ENCODE data around the gene CLHC1. TPM values are rescaled to one million over a fixed set of nuclear protein-coding genes. Genes with fewer than 3 reads are reported as not detected.
"Not testable (repeated sequence)": the region's sequence is repeated elsewhere in the genome, so short reads cannot be mapped to it uniquely, and the experiment has no call there.

The CLHC1 gene
- total RNA-seq, 1 experiment from 2014 or later, result 32.8 TPM

DNA sequence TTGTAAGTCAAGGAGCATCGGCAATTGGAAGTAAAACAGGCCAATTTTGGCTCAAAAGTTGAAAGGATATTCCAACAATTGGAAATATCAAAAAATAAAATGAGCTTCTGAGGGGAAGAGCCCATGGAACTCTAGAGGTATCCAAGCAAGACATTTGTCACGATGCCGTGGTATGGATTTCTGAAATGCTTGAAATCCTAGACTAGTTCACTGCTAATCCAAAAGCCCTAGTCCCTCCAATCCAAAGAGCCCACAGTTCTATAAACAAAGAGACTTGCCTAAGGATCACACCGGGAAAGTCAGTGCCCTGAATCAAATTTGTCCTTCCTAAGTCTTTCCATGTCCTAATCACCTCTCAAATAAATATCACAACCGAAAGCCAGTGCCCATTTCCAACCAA, 85.1 kb downstream of the CLHC1 start:
- no peaks in the 10 kb centered on the region for H3K9me3 Mint-ChIP-seq (ENCODE audit: unreplicated experiment)
- POLR2A ChIA-PET, result interaction anchor here (0.6 kb wide), 1 partner anchor 96 kb away, joined by 3 read pairs; the partner anchor contains the start of gene RTN4
- BruUV-seq (replicated peaks), result no TSS peak

DNA sequence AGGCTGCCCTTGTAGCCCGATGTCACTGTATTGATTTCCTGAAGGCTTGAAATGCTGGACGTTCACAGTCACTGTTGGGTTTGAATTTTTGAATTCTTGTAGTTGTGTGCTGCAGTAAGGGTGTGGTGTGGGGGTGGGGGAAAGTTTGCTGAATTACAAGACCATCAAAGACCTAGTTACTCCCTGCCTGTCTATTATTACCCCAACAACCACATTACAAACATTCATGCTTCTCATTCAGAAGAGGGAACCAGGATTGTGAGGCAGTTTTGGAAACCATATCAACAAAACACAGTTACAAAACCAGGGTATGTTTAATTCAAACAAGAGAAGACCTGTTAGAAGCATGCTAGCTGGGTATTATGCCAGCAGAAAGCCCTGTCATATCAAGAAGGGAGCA, 85.8 kb downstream of the CLHC1 start:
- CTCF ChIA-PET, result no interaction called here
- Mint-ChIP-seq H3K4me3 (ENCODE audit: unreplicated experiment) (no peak overlapping the region), H3K4me1 (ENCODE audit: insufficient read depth, unreplicated experiment) (peaks cover 8% of the 10 kb centered on the region), H3K36me3 (ENCODE audit: insufficient read depth, unreplicated experiment) (peaks cover 5% of the 10 kb centered on the region), H3K27me3 (ENCODE audit: insufficient read depth, unreplicated experiment) (no peaks in the 10 kb centered on the region), H3K27ac (ENCODE audit: low read depth, unreplicated experiment) (no peak overlapping the region), H3K9me3 (ENCODE audit: unreplicated experiment) (no peaks in the 10 kb centered on the region)
- POLR2A ChIA-PET, result interaction anchor here (0.6 kb wide), 1 partner anchor 96 kb away, joined by 3 read pairs; the partner anchor contains the start of gene RTN4
- BruUV-seq (replicated peaks), result no TSS peak
- no peak for DNase-seq (ENCODE audit: unreplicated experiment)
- TF ChIP-seq, protein P1, sequence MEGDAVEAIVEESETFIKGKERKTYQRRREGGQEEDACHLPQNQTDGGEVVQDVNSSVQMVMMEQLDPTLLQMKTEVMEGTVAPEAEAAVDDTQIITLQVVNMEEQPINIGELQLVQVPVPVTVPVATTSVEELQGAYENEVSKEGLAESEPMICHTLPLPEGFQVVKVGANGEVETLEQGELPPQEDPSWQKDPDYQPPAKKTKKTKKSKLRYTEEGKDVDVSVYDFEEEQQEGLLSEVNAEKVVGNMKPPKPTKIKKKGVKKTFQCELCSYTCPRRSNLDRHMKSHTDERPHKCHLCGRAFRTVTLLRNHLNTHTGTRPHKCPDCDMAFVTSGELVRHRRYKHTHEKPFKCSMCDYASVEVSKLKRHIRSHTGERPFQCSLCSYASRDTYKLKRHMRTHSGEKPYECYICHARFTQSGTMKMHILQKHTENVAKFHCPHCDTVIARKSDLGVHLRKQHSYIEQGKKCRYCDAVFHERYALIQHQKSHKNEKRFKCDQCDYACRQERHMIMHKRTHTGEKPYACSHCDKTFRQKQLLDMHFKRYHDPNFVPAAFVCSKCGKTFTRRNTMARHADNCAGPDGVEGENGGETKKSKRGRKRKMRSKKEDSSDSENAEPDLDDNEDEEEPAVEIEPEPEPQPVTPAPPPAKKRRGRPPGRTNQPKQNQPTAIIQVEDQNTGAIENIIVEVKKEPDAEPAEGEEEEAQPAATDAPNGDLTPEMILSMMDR (IDR thresholded peaks at IDR 0.05; ENCODE audit: unreplicated experiment), result no peak
- intact Hi-C loops (cut with micrococcal nuclease), result no loop called here

More for the DNA sequence above, 85.1 kb downstream of the CLHC1 start:
- H3K27ac Mint-ChIP-seq (ENCODE audit: low read depth, unreplicated experiment), result no peak overlapping the region
- H3K27me3 Mint-ChIP-seq (ENCODE audit: insufficient read depth, unreplicated experiment), result no peaks in the 10 kb centered on the region
- CTCF ChIA-PET, result interaction anchor here (1.5 kb wide), 1 partner anchor 21 kb away, joined by 9 read pairs; no protein-coding TSS in a partner anchor
- intact Hi-C loops (cut with micrococcal nuclease), result no loop called here
- no peak for DNase-seq (ENCODE audit: unreplicated experiment)
- TF ChIP-seq, protein P1 (IDR thresholded peaks at IDR 0.05; ENCODE audit: unreplicated experiment), result no peak
- H3K4me1 Mint-ChIP-seq (ENCODE audit: insufficient read depth, unreplicated experiment), result peaks cover 8% of the 10 kb centered on the region
- H3K4me3 Mint-ChIP-seq (ENCODE audit: unreplicated experiment), result no peak overlapping the region
- no peaks in the 10 kb centered on the region for H3K36me3 Mint-ChIP-seq (ENCODE audit: insufficient read depth, unreplicated experiment)

DNA sequence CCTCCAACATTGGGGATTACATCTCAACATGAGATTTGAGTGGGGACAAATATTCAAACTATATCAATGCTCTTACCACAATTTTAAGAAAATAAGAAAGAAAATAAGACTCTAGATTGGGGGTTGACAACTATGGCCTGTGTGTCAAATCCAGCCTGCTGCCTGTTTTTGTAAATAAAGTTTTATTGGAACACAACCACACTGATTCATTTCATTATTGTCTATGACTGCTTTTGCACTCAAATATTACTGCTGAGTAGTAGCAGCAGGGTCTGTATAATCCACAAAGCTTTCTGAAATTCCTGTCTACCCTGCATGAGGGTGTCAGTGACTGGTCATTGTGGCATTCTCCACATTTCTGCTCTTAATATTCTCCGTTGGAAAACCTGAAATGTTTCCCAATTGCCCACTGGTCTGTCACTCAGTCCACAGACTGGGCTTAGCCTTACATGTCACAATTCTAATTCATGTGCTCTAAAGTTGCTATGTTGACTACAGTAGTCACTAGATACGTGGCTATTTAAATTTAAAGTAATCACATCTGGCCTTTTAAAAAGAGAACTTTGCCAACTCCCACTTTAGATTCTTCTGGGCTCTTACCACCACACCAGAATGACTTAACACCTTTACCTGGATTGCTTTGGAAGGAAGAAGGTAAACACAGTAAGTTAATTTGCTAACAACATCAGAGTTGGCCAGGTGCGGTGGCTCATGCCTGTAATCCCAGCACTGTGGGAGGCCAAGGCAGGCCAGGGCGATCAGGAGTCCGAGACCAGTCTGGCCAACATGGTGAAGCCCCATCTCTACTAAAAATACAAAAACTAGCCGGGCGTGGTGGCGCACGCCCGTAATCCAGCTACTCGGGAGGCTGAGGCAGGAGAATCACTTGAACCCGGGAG, 86.9 kb downstream of the CLHC1 start:
- DNase-seq (ENCODE audit: unreplicated experiment), result no peak

GRCh38 chr2:55143706-55144105, 88.4 kb downstream of the CLHC1 start:
- H3K4me1 Mint-ChIP-seq (ENCODE audit: insufficient read depth, unreplicated experiment); H3K27me3 Mint-ChIP-seq (ENCODE audit: insufficient read depth, unreplicated experiment); BruUV-seq (replicated peaks); H3K27ac Mint-ChIP-seq (ENCODE audit: low read depth, unreplicated experiment); H3K9me3 Mint-ChIP-seq (ENCODE audit: unreplicated experiment); CTCF ChIA-PET; H3K36me3 Mint-ChIP-seq (ENCODE audit: insufficient read depth, unreplicated experiment); DNase-seq (ENCODE audit: unreplicated experiment); intact Hi-C loops (cut with micrococcal nuclease); H3K4me3 Mint-ChIP-seq (ENCODE audit: unreplicated experiment): not testable (repeated sequence)
- POLR2A ChIA-PET, result interaction anchor here (1.0 kb wide), 1 partner anchor 10 kb away, joined by 5 read pairs; no protein-coding TSS in a partner anchor

More for the DNA sequence above, 86.9 kb downstream of the CLHC1 start:
- Mint-ChIP-seq H3K27me3 (ENCODE audit: insufficient read depth, unreplicated experiment) (no peaks in the 10 kb centered on the region), H3K4me1 (ENCODE audit: insufficient read depth, unreplicated experiment) (peaks cover 8% of the 10 kb centered on the region), H3K4me3 (ENCODE audit: unreplicated experiment) (no peak overlapping the region), H3K27ac (ENCODE audit: low read depth, unreplicated experiment) (no peak overlapping the region), H3K9me3 (ENCODE audit: unreplicated experiment) (no peaks in the 10 kb centered on the region), H3K36me3 (ENCODE audit: insufficient read depth, unreplicated experiment) (peaks cover 5% of the 10 kb centered on the region)
- ChIA-PET POLR2A (interaction anchor here (0.7 kb wide), 1 partner anchor 25 kb away, joined by 3 read pairs; no protein-coding TSS in a partner anchor), CTCF (no interaction called here)
- no TSS peak for BruUV-seq (replicated peaks)
- intact Hi-C loops (cut with micrococcal nuclease), result no loop called here
- TF ChIP-seq, protein P1 (IDR thresholded peaks at IDR 0.05; ENCODE audit: unreplicated experiment), result no peak

Measured in MCF 10A (cell line).